Ascending aorta (tissue), 2 donors: ENCODE results near the gene TMC1. TPM values are rescaled to one million over a fixed set of nuclear protein-coding genes. Genes with fewer than 3 reads are reported as not detected.

ENCODE experiments used
- DNase-seq, 2 donors: peaks; one replicate each; pipeline ENCODE4 v3.0.0-alpha.2; 2019; ENCODE audit warnings: low spot score in 2 of 2
- H3K27ac ChIP-seq, 2 donors: fragments of 200-600 bp; sonication (generic); one replicate each; pipeline ENCODE4 v1.5.1; 2016 to 2017; ENCODE audit warnings: mild to moderate bottlenecking in 1 of 2
- H3K27me3 ChIP-seq: fragments of 200-600 bp; sonication (generic); one replicate; pipeline ENCODE4 v1.5.1; 2017
- H3K36me3 ChIP-seq, 2 donors: fragments of 200-600 bp; sonication (generic); one replicate each; pipeline ENCODE4 v1.5.1; 2016
- H3K4me1 ChIP-seq, 2 donors: fragments of 200-600 bp; sonication (generic); one replicate each; pipeline ENCODE4 v1.5.1; 2016 to 2017; ENCODE audit warnings: mild to moderate bottlenecking in 1 of 2
- H3K4me3 ChIP-seq, 2 donors: fragments of 200-600 bp; sonication (generic); one replicate each; pipeline ENCODE4 v1.5.1; 2016 to 2017; ENCODE audit warnings: mild to moderate bottlenecking in 1 of 2
- H3K9me3 ChIP-seq, 2 donors: fragments of 200-600 bp; sonication (generic); one replicate each; pipeline ENCODE4 v1.5.1; 2016
- intact Hi-C: fragments of 100-400 bp; cut with DNase I; formaldehyde crosslinking; loops from one replicate; pipeline ENCODE4 v1.15.1; 2023
- total RNA-seq: library from RNA; depleted of rRNA; stranded (reverse); fragments of >200 nt; gene quantifications from one replicate; pipeline ENCODE4 v1.1.0, GENCODE V29; 2016
- TF ChIP-seq, protein P1 (sequence below), 3 experiments: fragments of 200-600 bp in 2 of 3; fragments of 450-650 bp in 1 of 3; sonication (generic) in 2 of 3; IDR thresholded peaks; one replicate each; pipeline ENCODE4 v1.5.1; 2016 to 2019; ENCODE audit warnings: antibody characterized with exemption in 3 of 3, mild to moderate bottlenecking in 1 of 3, moderate library complexity in 1 of 3

Gene TMC1
- total RNA-seq, 1 donor from 2014 or later = not detected

DNA sequence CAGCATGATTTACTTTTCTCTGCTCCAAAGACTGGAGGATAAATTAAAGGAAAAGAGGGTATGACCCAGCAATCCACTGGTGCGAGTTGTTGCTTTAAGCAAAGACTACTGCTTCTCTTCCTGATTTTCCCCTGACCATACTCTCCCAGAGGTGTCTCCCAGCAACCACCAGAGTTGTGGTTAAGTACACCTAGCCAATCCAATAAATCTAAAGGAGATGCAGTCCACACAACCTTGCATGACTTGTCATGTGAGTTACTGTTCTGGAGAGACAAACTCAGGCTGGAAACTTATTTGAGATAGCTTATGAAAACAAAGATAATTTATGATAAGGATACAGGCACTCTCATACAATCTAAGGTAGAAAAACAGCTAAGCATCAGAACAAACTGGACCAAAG, 11.9 kb downstream of the TMC1 start:
- H3K4me3 ChIP-seq = no peak overlapping the region
- TF ChIP-seq, protein P1, sequence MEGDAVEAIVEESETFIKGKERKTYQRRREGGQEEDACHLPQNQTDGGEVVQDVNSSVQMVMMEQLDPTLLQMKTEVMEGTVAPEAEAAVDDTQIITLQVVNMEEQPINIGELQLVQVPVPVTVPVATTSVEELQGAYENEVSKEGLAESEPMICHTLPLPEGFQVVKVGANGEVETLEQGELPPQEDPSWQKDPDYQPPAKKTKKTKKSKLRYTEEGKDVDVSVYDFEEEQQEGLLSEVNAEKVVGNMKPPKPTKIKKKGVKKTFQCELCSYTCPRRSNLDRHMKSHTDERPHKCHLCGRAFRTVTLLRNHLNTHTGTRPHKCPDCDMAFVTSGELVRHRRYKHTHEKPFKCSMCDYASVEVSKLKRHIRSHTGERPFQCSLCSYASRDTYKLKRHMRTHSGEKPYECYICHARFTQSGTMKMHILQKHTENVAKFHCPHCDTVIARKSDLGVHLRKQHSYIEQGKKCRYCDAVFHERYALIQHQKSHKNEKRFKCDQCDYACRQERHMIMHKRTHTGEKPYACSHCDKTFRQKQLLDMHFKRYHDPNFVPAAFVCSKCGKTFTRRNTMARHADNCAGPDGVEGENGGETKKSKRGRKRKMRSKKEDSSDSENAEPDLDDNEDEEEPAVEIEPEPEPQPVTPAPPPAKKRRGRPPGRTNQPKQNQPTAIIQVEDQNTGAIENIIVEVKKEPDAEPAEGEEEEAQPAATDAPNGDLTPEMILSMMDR (IDR thresholded peaks at IDR 0.05) = no peak
- DNase-seq = no peak
- H3K9me3 ChIP-seq = peaks cover 0 to 6% of the 10 kb centered on the region in 2 donors
- no peaks in the 10 kb centered on the region for H3K4me1 ChIP-seq
- no peak overlapping the region for H3K27ac ChIP-seq
- intact Hi-C loops = no loop called here
- no peaks in the 10 kb centered on the region for H3K36me3 ChIP-seq
- H3K27me3 ChIP-seq = no peaks in the 10 kb centered on the region

DNA sequence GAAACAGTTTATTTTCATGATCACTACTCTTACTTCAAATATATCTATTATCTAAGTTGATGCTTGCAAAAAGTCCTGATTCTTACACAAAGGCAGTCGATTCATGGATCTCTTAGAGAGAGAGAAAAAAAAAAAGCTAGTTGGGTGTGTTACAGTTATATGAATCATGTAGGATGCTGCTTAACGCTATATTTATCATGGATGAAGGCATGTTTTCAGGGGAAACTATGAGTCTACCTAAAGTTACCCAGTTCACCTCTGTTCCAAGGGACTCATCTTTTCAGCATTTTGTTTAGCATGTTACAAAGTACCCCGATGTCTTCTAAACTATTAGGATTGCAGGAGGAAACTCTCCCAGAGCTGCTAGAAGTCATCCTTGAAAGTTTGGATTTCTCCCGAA, 13.5 kb downstream of the TMC1 start:
- Histone ChIP-seq H3K27me3 (no peaks in the 10 kb centered on the region), H3K4me3 (no peak overlapping the region), H3K9me3 (peaks cover 0 to 6% of the 10 kb centered on the region in 2 donors), H3K4me1 (no peaks in the 10 kb centered on the region), H3K27ac (no peak overlapping the region), H3K36me3 (no peaks in the 10 kb centered on the region)
- no peak for DNase-seq
- TF ChIP-seq, protein P1 (IDR thresholded peaks at IDR 0.05) = no peak
- intact Hi-C loops = no loop called here

DNA sequence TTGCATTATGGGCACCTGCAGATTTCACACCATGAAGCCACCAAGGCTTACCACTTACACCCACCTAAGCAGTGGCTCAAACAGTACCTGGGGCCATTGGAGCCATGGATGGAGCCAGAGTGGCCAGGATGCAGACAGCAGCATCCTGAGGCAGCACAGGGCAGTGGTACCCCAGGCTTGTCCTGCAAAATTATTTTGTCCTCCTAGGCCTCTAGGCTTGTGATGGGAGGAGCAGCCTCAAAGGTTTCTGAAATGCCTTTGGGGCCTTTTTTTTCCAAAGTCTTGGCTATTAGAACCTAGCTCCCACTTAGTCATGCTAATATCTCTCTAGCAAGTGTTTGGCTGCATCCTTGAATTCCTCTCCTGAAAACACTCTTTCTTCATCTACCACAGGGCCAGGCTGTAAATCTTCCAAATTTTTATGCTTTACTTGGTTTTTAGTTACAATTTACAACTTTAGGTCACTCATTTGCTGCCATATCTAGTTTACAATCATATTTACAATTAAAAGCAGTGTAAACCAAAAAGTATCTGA, 15.7 kb downstream of the TMC1 start:
- Histone ChIP-seq H3K4me1 (no peaks in the 10 kb centered on the region), H3K36me3 (no peaks in the 10 kb centered on the region), H3K27me3 (no peaks in the 10 kb centered on the region), H3K4me3 (no peak overlapping the region), H3K27ac (no peak overlapping the region), H3K9me3 (no peaks in the 10 kb centered on the region)
- intact Hi-C loops = no loop called here
- DNase-seq = no peak
- TF ChIP-seq, protein P1 (IDR thresholded peaks at IDR 0.05) = no peak

DNA sequence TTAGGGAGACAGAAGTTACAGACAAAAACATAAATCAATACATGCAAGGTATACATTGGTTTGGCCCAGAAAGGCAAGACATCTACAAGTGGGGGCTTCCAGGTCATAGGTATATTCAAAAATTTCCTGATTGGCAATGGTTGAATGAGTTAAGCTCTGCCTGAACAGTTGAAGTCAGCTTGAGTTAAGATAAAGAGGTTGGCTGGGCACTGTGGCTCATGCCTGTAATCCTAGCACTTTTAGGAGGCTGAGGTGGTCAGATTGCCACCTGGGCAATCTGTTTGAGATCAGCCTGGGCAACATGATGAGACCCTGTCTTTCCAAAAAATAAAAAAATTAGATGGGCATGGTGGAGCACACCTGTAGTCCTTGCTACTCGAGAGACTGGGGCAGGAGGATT, 16.3 kb downstream of the TMC1 start:
- Histone ChIP-seq H3K4me3 (no peak overlapping the region), H3K27ac (no peak overlapping the region), H3K27me3 (no peaks in the 10 kb centered on the region), H3K9me3 (no peaks in the 10 kb centered on the region), H3K4me1 (no peaks in the 10 kb centered on the region), H3K36me3 (no peaks in the 10 kb centered on the region)
- TF ChIP-seq, protein P1 (IDR thresholded peaks at IDR 0.05) = no peak
- intact Hi-C loops = no loop called here
- DNase-seq = no peak

DNA sequence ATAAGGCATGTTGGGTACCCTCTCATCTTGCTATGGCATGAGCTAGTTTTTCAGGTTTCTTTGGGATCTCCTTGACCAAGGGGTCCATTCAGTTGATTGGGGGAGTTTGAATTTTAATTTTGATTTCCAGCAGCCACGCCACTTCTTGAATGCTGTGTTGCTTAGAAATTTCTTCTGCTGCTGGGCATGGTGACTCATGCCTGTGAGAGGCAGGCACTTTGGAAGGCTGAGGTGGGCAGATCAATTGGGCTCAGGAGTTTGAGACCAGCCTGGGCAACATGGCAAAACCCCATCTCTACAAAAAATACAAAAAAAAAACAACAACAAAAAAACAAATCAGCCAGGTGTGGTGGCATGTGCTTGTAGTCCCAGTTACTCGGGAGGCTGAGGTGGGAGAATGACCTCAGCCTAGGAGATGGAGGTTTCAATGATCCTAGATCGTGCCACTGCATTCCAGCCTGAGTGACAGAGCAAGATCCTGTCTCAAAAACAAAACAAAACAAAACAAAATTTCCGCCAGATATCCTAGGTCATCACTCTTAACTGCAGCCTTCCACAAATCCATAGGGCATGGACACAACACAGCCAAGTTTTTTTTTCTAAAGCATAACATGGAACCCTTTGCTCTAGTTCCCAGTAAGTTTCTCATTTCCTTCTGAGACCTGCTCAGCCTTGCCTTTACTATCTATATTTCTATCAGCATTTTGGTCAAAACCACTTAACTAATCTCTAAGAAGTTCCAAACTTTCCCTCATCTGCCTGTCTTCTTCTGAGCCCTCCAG, 17.7 kb downstream of the TMC1 start:
- Histone ChIP-seq H3K9me3 (no peaks in the 10 kb centered on the region), H3K4me3 (no peak overlapping the region), H3K4me1 (no peaks in the 10 kb centered on the region), H3K27me3 (no peaks in the 10 kb centered on the region), H3K36me3 (no peaks in the 10 kb centered on the region), H3K27ac (no peak overlapping the region)
- TF ChIP-seq, protein P1 (IDR thresholded peaks at IDR 0.05) = no peak
- DNase-seq = no peak
- intact Hi-C loops = no loop called here
